ENCODE measurements around the gene SHISA6. TPM values are rescaled to one million over a fixed set of nuclear protein-coding genes. Genes with fewer than 3 reads are reported as not detected.

Gene SHISA6
- total RNA-seq, 1 donor from 2014 or later = 2.1 TPM

GRCh38 chr17:11515901-11516300 lies 274.9 kb downstream of the SHISA6 start:
- Histone ChIP-seq H3K9ac (ENCODE audit: low read depth in 1 of 3, low read length in 3 of 3) (no peak overlapping the region), H3K9me3 (ENCODE audit: control insufficient read depth in 3 of 3, low read length in 3 of 3) (no peaks in the 10 kb centered on the region), H3K4me3 (ENCODE audit: low read length in 3 of 3) (no peak overlapping the region), H3K4me1 (ENCODE audit: control insufficient read depth in 3 of 3, insufficient read depth in 3 of 3, low read length in 3 of 3) (no peaks in the 10 kb centered on the region), H3K27ac (ENCODE audit: low read depth, low read length) (no peak overlapping the region), H3K27me3 (ENCODE audit: control insufficient read depth in 3 of 3, insufficient read depth in 3 of 3, low read length in 3 of 3) (peaks cover 0 to 3% (median 0%) of the 10 kb centered on the region in 3 donors), H3K36me3 (ENCODE audit: control insufficient read depth in 3 of 3, insufficient read depth in 3 of 3, low read length in 3 of 3) (no peaks in the 10 kb centered on the region)

GRCh38 chr17:11535231-11535630 lies 294.2 kb downstream of the SHISA6 start:
- H3K27me3 ChIP-seq (ENCODE audit: control insufficient read depth in 3 of 3, insufficient read depth in 3 of 3, low read length in 3 of 3) = no peaks in the 10 kb centered on the region
- H3K4me1 ChIP-seq (ENCODE audit: control insufficient read depth in 3 of 3, insufficient read depth in 3 of 3, low read length in 3 of 3) = no peaks in the 10 kb centered on the region
- no peak overlapping the region for H3K27ac ChIP-seq (ENCODE audit: low read depth, low read length)
- H3K4me3 ChIP-seq (ENCODE audit: low read length in 3 of 3) = no peak overlapping the region
- no peak overlapping the region for H3K9ac ChIP-seq (ENCODE audit: low read depth in 1 of 3, low read length in 3 of 3)
- peaks cover 0 to 5% (median 0%) of the 10 kb centered on the region in 3 donors for H3K9me3 ChIP-seq (ENCODE audit: control insufficient read depth in 3 of 3, low read length in 3 of 3)
- H3K36me3 ChIP-seq (ENCODE audit: control insufficient read depth in 3 of 3, insufficient read depth in 3 of 3, low read length in 3 of 3) = no peaks in the 10 kb centered on the region

- Histone ChIP-seq H3K27ac (ENCODE audit: low read depth, low read length) (no peak overlapping the region), H3K4me1 (ENCODE audit: control insufficient read depth in 3 of 3, insufficient read depth in 3 of 3, low read length in 3 of 3) (no peaks in the 10 kb centered on the region), H3K4me3 (ENCODE audit: low read length in 3 of 3) (no peak overlapping the region), H3K9me3 (ENCODE audit: control insufficient read depth in 3 of 3, low read length in 3 of 3) (peaks cover 0 to 5% (median 5%) of the 10 kb centered on the region in 3 donors), H3K36me3 (ENCODE audit: control insufficient read depth in 3 of 3, insufficient read depth in 3 of 3, low read length in 3 of 3) (no peaks in the 10 kb centered on the region), H3K9ac (ENCODE audit: low read depth in 1 of 3, low read length in 3 of 3) (no peak overlapping the region), H3K27me3 (ENCODE audit: control insufficient read depth in 3 of 3, insufficient read depth in 3 of 3, low read length in 3 of 3) (no peaks in the 10 kb centered on the region)
These were observed 297.4 kb downstream of the SHISA6 start for GRCh38 chr17:11538366-11538765.

GRCh38 chr17:11539637-11540036 lies 298.6 kb downstream of the SHISA6 start:
- no peak overlapping the region for H3K27ac ChIP-seq (ENCODE audit: low read depth, low read length)
- no peak overlapping the region for H3K4me3 ChIP-seq (ENCODE audit: low read length in 3 of 3)
- no peaks in the 10 kb centered on the region for H3K27me3 ChIP-seq (ENCODE audit: control insufficient read depth in 3 of 3, insufficient read depth in 3 of 3, low read length in 3 of 3)
- H3K9ac ChIP-seq (ENCODE audit: low read depth in 1 of 3, low read length in 3 of 3) = no peak overlapping the region
- peaks cover 0 to 5% (median 5%) of the 10 kb centered on the region in 3 donors for H3K9me3 ChIP-seq (ENCODE audit: control insufficient read depth in 3 of 3, low read length in 3 of 3)
- H3K36me3 ChIP-seq (ENCODE audit: control insufficient read depth in 3 of 3, insufficient read depth in 3 of 3, low read length in 3 of 3) = no peaks in the 10 kb centered on the region
- no peaks in the 10 kb centered on the region for H3K4me1 ChIP-seq (ENCODE audit: control insufficient read depth in 3 of 3, insufficient read depth in 3 of 3, low read length in 3 of 3)

GRCh38 chr17:11545002-11545401 lies 304.0 kb downstream of the SHISA6 start:
- Histone ChIP-seq H3K27ac (ENCODE audit: low read depth, low read length) (no peak overlapping the region), H3K36me3 (ENCODE audit: control insufficient read depth in 3 of 3, insufficient read depth in 3 of 3, low read length in 3 of 3) (no peaks in the 10 kb centered on the region), H3K4me3 (ENCODE audit: low read length in 3 of 3) (no peak overlapping the region), H3K27me3 (ENCODE audit: control insufficient read depth in 3 of 3, insufficient read depth in 3 of 3, low read length in 3 of 3) (no peaks in the 10 kb centered on the region), H3K9ac (ENCODE audit: low read depth in 1 of 3, low read length in 3 of 3) (no peak overlapping the region), H3K4me1 (ENCODE audit: control insufficient read depth in 3 of 3, insufficient read depth in 3 of 3, low read length in 3 of 3) (no peaks in the 10 kb centered on the region), H3K9me3 (ENCODE audit: control insufficient read depth in 3 of 3, low read length in 3 of 3) (peaks cover 0 to 5% (median 0%) of the 10 kb centered on the region in 3 donors)

- no peaks in the 10 kb centered on the region for H3K27me3 ChIP-seq (ENCODE audit: control insufficient read depth in 3 of 3, insufficient read depth in 3 of 3, low read length in 3 of 3)
- H3K9ac ChIP-seq (ENCODE audit: low read depth in 1 of 3, low read length in 3 of 3) = no peak overlapping the region
- H3K36me3 ChIP-seq (ENCODE audit: control insufficient read depth in 3 of 3, insufficient read depth in 3 of 3, low read length in 3 of 3) = no peaks in the 10 kb centered on the region
- no peak overlapping the region for H3K27ac ChIP-seq (ENCODE audit: low read depth, low read length)
- no peaks in the 10 kb centered on the region for H3K4me1 ChIP-seq (ENCODE audit: control insufficient read depth in 3 of 3, insufficient read depth in 3 of 3, low read length in 3 of 3)
- peaks cover 0 to 5% (median 0%) of the 10 kb centered on the region in 3 donors for H3K9me3 ChIP-seq (ENCODE audit: control insufficient read depth in 3 of 3, low read length in 3 of 3)
- H3K4me3 ChIP-seq (ENCODE audit: low read length in 3 of 3) = no peak overlapping the region
These were observed 304.7 kb downstream of the SHISA6 start for GRCh38 chr17:11545696-11546095.

- H3K4me3 ChIP-seq (ENCODE audit: low read length in 3 of 3) = no peak overlapping the region
- H3K4me1 ChIP-seq (ENCODE audit: control insufficient read depth in 3 of 3, insufficient read depth in 3 of 3, low read length in 3 of 3) = no peaks in the 10 kb centered on the region
- no peaks in the 10 kb centered on the region for H3K36me3 ChIP-seq (ENCODE audit: control insufficient read depth in 3 of 3, insufficient read depth in 3 of 3, low read length in 3 of 3)
- H3K9ac ChIP-seq (ENCODE audit: low read depth in 1 of 3, low read length in 3 of 3) = no peak overlapping the region
- no peak overlapping the region for H3K27ac ChIP-seq (ENCODE audit: low read depth, low read length)
- no peaks in the 10 kb centered on the region for H3K27me3 ChIP-seq (ENCODE audit: control insufficient read depth in 3 of 3, insufficient read depth in 3 of 3, low read length in 3 of 3)
- no peaks in the 10 kb centered on the region for H3K9me3 ChIP-seq (ENCODE audit: control insufficient read depth in 3 of 3, low read length in 3 of 3)
These were observed 306.8 kb downstream of the SHISA6 start for GRCh38 chr17:11547853-11548252.

GRCh38 chr17:11548398-11548797 lies 307.4 kb downstream of the SHISA6 start:
- H3K4me3 ChIP-seq (ENCODE audit: low read length in 3 of 3) = no peak overlapping the region
- no peaks in the 10 kb centered on the region for H3K9me3 ChIP-seq (ENCODE audit: control insufficient read depth in 3 of 3, low read length in 3 of 3)
- H3K9ac ChIP-seq (ENCODE audit: low read depth in 1 of 3, low read length in 3 of 3) = no peak overlapping the region
- no peaks in the 10 kb centered on the region for H3K4me1 ChIP-seq (ENCODE audit: control insufficient read depth in 3 of 3, insufficient read depth in 3 of 3, low read length in 3 of 3)
- no peaks in the 10 kb centered on the region for H3K27me3 ChIP-seq (ENCODE audit: control insufficient read depth in 3 of 3, insufficient read depth in 3 of 3, low read length in 3 of 3)
- no peak overlapping the region for H3K27ac ChIP-seq (ENCODE audit: low read depth, low read length)
- no peaks in the 10 kb centered on the region for H3K36me3 ChIP-seq (ENCODE audit: control insufficient read depth in 3 of 3, insufficient read depth in 3 of 3, low read length in 3 of 3)

GRCh38 chr17:11550431-11550830 lies 309.4 kb downstream of the SHISA6 start:
- Histone ChIP-seq H3K4me3 (ENCODE audit: low read length in 3 of 3) (no peak overlapping the region), H3K9me3 (ENCODE audit: control insufficient read depth in 3 of 3, low read length in 3 of 3) (no peaks in the 10 kb centered on the region), H3K9ac (ENCODE audit: low read depth in 1 of 3, low read length in 3 of 3) (no peak overlapping the region), H3K36me3 (ENCODE audit: control insufficient read depth in 3 of 3, insufficient read depth in 3 of 3, low read length in 3 of 3) (no peaks in the 10 kb centered on the region), H3K27me3 (ENCODE audit: control insufficient read depth in 3 of 3, insufficient read depth in 3 of 3, low read length in 3 of 3) (peaks cover 0 to 9% (median 0%) of the 10 kb centered on the region in 3 donors), H3K27ac (ENCODE audit: low read depth, low read length) (no peak overlapping the region), H3K4me1 (ENCODE audit: control insufficient read depth in 3 of 3, insufficient read depth in 3 of 3, low read length in 3 of 3) (no peaks in the 10 kb centered on the region)

- no peak overlapping the region for H3K27ac ChIP-seq (ENCODE audit: low read depth, low read length)
- H3K9me3 ChIP-seq (ENCODE audit: control insufficient read depth in 3 of 3, low read length in 3 of 3) = no peaks in the 10 kb centered on the region
- H3K4me3 ChIP-seq (ENCODE audit: low read length in 3 of 3) = no peak overlapping the region
- H3K9ac ChIP-seq (ENCODE audit: low read depth in 1 of 3, low read length in 3 of 3) = no peak overlapping the region
- no peaks in the 10 kb centered on the region for H3K4me1 ChIP-seq (ENCODE audit: control insufficient read depth in 3 of 3, insufficient read depth in 3 of 3, low read length in 3 of 3)
- H3K27me3 ChIP-seq (ENCODE audit: control insufficient read depth in 3 of 3, insufficient read depth in 3 of 3, low read length in 3 of 3) = peaks cover 0 to 9% (median 0%) of the 10 kb centered on the region in 3 donors
- no peaks in the 10 kb centered on the region for H3K36me3 ChIP-seq (ENCODE audit: control insufficient read depth in 3 of 3, insufficient read depth in 3 of 3, low read length in 3 of 3)
These were observed 310.4 kb downstream of the SHISA6 start for GRCh38 chr17:11551442-11551841.

GRCh38 chr17:11553135-11553534 lies 312.1 kb downstream of the SHISA6 start:
- H3K27me3 ChIP-seq (ENCODE audit: control insufficient read depth in 3 of 3, insufficient read depth in 3 of 3, low read length in 3 of 3) = peaks cover 0 to 9% (median 3%) of the 10 kb centered on the region in 3 donors
- H3K4me1 ChIP-seq (ENCODE audit: control insufficient read depth in 3 of 3, insufficient read depth in 3 of 3, low read length in 3 of 3) = no peaks in the 10 kb centered on the region
- no peaks in the 10 kb centered on the region for H3K9me3 ChIP-seq (ENCODE audit: control insufficient read depth in 3 of 3, low read length in 3 of 3)
- H3K36me3 ChIP-seq (ENCODE audit: control insufficient read depth in 3 of 3, insufficient read depth in 3 of 3, low read length in 3 of 3) = no peaks in the 10 kb centered on the region
- H3K27ac ChIP-seq (ENCODE audit: low read depth, low read length) = no peak overlapping the region
- H3K9ac ChIP-seq (ENCODE audit: low read depth in 1 of 3, low read length in 3 of 3) = no peak overlapping the region
- no peak overlapping the region for H3K4me3 ChIP-seq (ENCODE audit: low read length in 3 of 3)

Data from skeletal muscle tissue (tissue), 4 donors.